A673 (cell line): ENCODE data around the gene KCNAB3.

Source experiments
- CTCF ChIP-seq: fragments of 300-800, 200-600 bp; sonication (generic); conservative IDR thresholded peaks from 2 replicates; pipeline ENCODE4 v1.5.1; 2017; ENCODE audit warnings: low read depth, mild to moderate bottlenecking, antibody characterized with exemption, low read length, moderate library complexity, mixed read lengths
- EZH2 ChIP-seq: fragments of 200-600 bp; sonication (generic); IDR thresholded peaks from 2 replicates; pipeline ENCODE4 v1.6.1; 2017; ENCODE audit warnings: borderline replicate concordance, low read depth, mild to moderate bottlenecking, mixed read lengths, antibody characterized with exemption, low read length; ENCODE audit not compliant: poor library complexity, severe bottlenecking

- TF ChIP-seq EZH2 (no peak), CTCF (no peak)
These were observed 42.0 kb upstream of the KCNAB3 start for GRCh38 chr17:7971651-7972050.
